Measurements from ENCODE around the gene UBE4B.
"Not testable (repeated sequence)": the region's sequence is repeated elsewhere in the genome, so short reads cannot be mapped to it uniquely, and the experiment has no call there.

UBE4B gene

DNA sequence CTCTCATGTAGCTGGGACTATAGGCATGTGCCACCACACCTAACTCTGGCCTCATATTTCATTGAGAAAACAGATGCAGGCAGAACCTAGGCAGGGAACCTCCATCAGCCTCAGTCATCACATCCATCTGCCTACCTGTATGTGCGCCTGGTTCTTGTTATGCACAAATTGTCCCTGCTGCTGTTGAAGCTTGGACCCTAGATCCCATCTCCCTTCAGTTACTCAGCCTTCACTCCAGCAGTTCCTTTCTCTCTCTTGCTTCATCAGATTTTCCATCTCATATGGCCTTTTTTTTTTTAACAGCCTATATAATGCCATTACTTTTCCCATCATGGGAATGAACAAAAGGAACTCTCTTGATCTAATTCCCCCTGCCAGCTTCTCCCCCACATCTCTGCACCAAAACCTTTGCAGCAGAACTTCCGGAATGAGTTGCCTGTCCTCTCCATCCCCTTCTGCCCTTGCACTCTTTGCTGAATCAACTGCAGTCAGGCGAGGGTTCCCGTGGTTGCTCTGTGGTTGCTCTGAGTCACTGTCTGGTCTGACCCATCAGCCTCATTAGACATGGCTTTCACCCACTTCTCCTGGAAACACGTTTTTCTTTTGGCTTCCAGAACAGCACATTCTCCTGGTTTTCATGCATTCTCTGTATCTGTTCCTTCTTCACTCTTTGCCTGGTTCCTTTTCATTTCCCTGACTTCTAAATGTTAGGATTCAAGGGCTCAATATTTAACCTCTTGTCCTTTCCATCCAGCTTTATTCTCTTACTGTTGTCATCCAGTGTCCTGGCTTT lies 41.5 kb downstream of the UBE4B start:
- peak; percentile 83 for DNase-seq

- no peak for DNase-seq
These were observed 42.3 kb downstream of the UBE4B start for GRCh38 chr1:10074852-10075730.

GRCh38 chr1:10075732-10076131 lies 43.0 kb downstream of the UBE4B start:
- DNase-seq: no peak

DNA sequence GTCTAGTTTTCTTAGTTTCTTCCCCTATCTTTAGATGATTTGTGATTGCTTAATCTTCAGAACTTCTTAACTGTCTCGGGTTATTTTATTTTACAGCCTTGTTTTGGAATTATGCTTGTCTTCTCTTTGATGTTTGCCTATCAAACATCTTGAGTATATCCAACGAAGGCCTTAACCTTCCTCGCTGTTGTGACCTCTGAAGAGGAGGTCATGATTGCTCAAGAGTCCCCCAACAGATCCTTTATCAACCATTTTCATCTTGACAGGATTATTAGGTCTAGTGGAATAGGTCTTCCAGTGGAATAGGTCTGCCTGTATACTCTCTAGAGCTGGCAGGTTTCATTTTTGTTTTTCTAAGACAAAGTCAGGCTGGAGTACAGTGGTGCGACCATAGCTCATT lies 45.7 kb downstream of the UBE4B start:
- DNase-seq: no peak

DNA sequence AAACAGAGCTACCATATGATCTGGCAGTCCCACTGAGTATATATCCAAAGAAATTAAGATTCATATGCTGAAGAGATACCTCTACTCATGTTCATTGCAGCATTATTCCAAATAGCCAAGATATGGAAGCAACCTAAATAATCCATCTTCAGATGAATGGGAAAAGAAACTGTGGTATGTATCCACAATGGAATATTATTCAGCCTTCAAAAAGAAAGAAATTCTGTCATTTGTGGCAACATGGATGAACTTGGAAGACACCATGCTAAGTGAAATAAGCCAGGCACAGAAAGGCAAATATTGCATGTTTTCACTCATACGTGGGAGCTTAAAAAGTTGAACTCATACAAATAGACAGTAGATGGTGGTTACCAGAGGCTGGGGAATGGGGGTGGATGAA lies 47.8 kb downstream of the UBE4B start:
- DNase-seq: no peak

DNA sequence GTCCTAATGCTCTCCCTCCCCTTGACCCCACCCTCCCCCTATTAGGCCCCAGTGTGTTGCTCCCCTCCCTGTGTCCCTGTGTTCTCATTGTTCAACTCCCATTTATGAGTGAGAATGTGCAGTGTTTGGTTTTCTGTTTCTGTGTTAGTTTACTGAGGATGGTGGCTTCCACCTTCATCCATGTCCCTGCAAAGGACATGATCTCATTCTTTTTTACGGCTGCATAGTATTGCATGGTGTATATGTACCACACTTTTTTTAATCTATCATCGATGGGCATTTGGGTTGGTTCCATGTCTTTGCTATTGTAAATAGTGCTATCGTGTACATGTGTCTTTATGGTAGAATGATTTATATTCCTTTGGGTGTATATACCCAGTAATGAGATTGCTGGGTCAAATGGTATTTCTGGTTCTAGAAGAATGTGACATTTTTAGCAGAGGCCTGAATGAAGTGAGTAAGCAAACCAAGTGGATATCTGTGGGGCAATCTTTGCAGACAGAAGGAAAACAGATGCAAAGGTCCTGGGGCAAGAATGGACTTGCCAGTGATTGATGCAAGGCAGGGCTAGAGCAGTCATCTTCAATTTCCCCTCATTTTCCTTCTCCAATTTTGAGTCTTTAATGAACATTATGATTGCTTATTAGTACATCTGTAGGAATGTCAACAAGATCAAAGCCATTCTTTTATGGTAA lies 50.2 kb downstream of the UBE4B start:
- no peak for DNase-seq

DNA sequence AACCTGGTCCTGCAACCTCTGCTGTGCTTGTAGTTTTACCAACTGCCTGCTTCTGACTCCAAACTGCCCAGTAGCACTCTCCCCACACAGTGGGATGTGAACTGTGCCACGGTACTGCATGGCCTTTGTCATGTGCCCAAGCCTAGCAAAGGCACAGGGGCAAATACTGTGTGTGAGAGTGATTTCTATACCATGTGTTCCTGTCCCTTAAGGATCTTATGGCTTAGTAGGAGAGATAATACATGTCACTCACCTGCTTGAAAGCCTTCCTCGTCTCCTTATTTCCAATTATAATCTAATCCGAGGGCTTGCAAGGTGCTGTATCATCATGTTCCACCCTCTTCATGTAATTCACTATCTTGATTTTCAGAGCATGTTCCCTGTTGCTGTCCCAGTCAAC lies 51.3 kb downstream of the UBE4B start:
- no peak for DNase-seq

DNA sequence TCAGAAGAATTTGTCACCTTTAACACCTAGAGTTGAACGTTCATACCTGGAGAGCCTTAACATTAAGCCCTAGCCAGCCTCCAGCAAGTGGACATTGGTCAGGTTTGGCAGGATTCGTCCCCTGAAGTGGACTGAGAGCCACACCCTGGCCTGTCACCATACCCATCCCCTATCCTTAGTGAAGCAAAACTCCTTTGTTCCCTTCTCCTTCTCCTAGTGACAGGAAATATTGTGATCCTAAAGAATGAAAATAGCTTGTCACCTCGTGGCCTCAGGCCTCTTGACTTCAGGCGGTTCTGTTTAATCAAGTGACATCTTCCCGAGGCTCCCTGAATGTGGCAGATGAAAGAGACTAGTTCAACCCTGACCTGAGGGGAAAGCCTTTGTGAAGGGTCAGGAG lies 52.3 kb downstream of the UBE4B start:
- no peak for DNase-seq

GRCh38 chr1:10087210-10087609 lies 54.5 kb downstream of the UBE4B start:
- DNase-seq: no peak

DNA sequence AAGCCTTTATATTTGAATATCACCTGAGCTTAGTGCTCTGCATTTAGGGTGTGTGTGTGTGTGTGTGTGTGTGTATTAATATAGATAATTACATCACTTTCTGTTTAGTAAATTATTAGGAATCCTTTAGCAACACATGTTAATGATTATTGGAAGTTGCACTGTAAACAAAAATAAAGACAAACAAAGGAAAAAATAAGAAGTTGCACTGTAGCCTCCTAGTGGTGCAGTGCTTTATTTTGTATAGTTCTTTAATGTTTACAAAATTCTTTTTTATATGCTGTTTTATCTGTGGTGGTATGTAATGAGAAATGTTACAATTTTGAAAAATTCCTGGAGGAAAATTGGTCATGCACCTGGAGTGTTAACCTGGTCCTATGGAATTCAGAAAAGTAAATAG lies 69.2 kb downstream of the UBE4B start:
- no peak for DNase-seq

- DNase-seq: no peak
These were observed 70.4 kb downstream of the UBE4B start for GRCh38 chr1:10103193-10103592.

DNA sequence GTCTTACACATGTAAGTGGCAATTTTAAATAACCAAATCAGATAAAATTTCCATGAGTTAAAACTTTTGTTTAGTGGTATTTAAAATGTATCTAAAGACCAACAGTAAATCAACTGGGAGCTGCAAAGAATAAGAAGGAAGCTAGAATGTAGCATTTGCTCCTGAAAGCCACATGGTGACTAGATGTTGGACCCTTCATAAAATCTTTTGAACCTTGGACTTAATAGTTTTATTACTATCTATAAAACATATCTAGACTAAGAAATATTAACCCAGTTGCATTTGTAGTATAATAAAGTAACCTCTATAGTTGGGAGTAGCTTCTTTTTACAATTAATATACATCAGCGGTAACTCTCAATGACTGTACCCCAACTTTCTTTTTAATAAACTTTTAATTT lies 72.1 kb downstream of the UBE4B start:
- no peak for DNase-seq

DNA sequence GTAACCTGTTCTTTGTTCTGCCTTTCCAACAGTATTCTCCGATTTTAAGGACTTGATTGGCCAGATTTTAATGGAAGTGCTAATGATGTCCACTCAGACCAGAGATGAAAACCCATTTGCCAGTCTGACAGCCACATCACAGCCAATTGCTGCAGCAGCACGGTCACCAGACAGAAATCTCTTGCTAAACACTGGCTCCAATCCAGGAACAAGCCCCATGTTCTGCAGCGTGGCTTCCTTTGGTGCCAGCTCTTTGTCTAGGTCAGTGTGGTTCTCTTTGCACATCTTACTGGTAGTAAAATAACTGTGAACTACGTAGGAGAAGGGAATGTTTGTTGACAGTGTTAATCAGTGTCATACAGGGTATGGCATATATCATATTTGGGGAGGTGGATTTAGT lies 72.7 kb downstream of the UBE4B start:
- no peak for DNase-seq

DNA sequence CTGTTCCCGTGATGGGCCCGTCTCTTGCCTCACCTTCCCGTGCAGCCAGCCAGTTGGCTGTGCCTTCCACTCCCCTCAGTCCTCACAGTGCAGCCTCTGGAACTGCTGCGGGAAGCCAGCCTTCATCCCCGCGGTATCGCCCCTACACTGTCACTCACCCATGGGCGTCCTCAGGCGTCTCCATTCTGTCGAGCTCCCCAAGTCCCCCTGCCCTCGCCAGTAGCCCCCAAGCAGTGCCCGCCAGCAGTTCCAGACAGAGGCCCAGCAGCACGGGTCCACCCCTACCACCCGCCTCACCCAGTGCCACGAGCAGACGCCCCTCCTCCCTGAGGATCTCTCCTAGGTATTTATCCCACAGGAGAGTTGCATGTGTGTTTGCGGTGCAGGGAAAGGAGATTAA lies 73.5 kb downstream of the UBE4B start:
- no peak for DNase-seq

GRCh38 chr1:10106756-10107475 lies 74.2 kb downstream of the UBE4B start:
- no peak for DNase-seq

GRCh38 chr1:10107476-10107847 lies 74.7 kb downstream of the UBE4B start:
- DNase-seq: not testable (repeated sequence)

DNA sequence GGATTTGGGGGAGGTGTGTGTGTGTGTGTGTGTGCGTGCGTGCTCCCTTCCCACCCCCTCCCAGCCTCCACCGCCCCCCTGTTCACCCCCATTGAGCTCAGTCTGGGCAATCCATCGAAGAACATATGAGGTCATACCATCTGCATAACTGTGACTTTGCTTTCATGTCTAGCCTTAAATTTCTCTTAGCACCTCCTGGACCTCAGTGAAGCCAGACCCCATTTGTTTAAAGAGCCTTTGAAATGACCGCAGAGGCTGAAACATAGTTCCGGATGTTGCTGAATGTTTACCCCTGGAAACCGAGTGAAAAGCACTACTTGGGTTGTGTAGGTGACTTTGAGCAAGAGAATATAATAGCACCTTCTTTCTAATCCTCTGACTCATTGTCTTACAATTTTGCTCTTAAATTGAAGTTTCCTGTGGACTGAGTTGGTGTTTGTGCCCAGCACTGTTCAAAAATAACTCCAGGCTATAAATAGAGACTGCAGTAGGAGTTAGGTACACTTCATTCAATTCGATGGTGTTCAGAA lies 75.4 kb downstream of the UBE4B start:
- DNase-seq: no peak

- no peak for DNase-seq
These were observed 76.4 kb downstream of the UBE4B start for GRCh38 chr1:10108948-10109708.

DNA sequence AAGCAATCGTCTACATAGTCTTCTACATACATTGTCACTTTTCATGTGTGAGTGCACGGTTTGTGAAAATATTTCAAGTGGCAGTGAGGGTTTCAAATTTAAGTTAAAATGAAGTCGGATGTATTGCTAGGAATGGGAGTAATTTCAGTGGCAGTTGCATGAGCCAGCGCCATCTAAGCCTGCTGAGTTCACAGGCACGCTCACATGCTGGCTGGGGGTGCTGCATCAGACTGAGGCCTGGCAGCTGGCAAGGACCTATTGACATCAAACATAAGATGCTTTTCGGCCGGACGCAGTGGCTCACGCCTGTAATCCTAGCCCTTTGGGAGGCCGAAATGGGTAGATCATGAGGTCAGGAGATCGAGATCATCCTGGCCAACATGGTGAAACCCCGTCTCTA lies 80.7 kb downstream of the UBE4B start:
- no peak for DNase-seq

DNA sequence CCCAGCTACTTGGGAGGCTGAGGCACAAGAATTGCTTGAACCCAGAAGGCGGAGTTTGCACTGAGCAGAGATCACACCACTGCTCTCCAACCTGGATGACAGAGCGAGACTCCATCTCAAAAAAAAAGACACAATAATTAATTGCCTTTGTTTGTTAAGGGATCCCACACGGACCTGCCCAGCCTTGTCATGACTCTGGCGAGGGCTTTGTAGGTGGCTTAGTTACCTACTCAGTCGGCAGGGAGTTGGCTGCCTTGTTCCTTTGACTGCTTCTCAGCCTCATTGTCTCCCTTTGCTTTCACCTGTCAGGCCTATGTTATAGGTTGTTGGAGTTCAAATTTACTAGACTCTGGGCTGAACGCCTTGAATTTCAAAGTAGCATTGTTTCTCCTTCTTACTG lies 82.0 kb downstream of the UBE4B start:
- DNase-seq: no peak

DNA sequence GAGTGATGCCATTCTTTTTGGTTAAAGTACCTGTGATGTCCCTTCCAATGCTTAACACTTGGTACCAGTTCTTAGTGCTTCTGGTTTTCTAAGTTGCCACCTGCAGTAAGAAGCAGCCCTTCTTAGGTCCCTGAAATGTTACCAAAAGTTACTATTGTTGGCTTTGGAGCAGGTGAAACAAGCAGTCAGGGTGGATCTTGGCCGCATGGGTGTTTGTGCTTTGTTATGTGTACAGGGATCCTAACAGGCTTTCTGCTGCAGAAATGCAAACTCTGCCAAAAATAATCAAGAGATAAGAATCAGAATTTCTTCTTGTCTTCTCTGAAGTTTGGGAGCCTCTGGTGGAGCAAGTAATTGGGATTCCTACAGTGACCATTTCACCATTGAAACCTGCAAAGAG lies 84.4 kb downstream of the UBE4B start:
- DNase-seq: no peak

- no peak for DNase-seq
These were observed 85.1 kb downstream of the UBE4B start for GRCh38 chr1:10117865-10118264.

Data from activated effector memory CD4-positive, alpha-beta T cell treated with anti-CD3 and anti-CD28 coated beads, Interleukin-2, amount 50 U/mL, for 16 hours (primary cell).